Subcutaneous preadipocyte (primary cell): ENCODE results near the gene AOAH. TPM values are rescaled to one million over a fixed set of nuclear protein-coding genes. Genes with fewer than 3 reads are reported as not detected.

ENCODE experiments used
- total RNA-seq: library from RNA; depleted of rRNA; stranded (reverse); fragments of >200 nt; gene quantifications from 2 replicates; pipeline ENCODE4 v1.2.3, GENCODE V29; 2012

Gene AOAH, protein sequence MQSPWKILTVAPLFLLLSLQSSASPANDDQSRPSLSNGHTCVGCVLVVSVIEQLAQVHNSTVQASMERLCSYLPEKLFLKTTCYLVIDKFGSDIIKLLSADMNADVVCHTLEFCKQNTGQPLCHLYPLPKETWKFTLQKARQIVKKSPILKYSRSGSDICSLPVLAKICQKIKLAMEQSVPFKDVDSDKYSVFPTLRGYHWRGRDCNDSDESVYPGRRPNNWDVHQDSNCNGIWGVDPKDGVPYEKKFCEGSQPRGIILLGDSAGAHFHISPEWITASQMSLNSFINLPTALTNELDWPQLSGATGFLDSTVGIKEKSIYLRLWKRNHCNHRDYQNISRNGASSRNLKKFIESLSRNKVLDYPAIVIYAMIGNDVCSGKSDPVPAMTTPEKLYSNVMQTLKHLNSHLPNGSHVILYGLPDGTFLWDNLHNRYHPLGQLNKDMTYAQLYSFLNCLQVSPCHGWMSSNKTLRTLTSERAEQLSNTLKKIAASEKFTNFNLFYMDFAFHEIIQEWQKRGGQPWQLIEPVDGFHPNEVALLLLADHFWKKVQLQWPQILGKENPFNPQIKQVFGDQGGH
- total RNA-seq = not detected in 2 replicates

GRCh38 chr7:36723951-36724664 is at the start of gene AOAH:
Gene AOAH, minus strand, starts transcription at chr7:36724494. Its CDS starts 346 bp downstream, at chr7:36724148.

